Parathyroid adenoma (tissue), 2 donors: ENCODE data around the gene EBF3.

ENCODE experiments used
- H2AFZ ChIP-seq: fragments of 300-600 bp; sonication (generic); one replicate; pipeline ENCODE4 v1.7.0; 2017; ENCODE audit warnings: antibody characterized with exemption, mild to moderate bottlenecking
- H3K27ac ChIP-seq: fragments of 300-600 bp; sonication (generic); one replicate; pipeline ENCODE4 v1.7.0; 2017
- H3K27me3 ChIP-seq: fragments of 300-600 bp; sonication (generic); one replicate; pipeline ENCODE4 v1.7.0; 2017; ENCODE audit warnings: low read length; ENCODE audit not compliant: control insufficient read depth, insufficient read depth
- H3K36me3 ChIP-seq: fragments of 300-600 bp; sonication (generic); one replicate; pipeline ENCODE4 v1.7.0; 2017; ENCODE audit warnings: low read length; ENCODE audit not compliant: control insufficient read depth, insufficient read depth
- H3K4me1 ChIP-seq: fragments of 300-600 bp; sonication (generic); one replicate; pipeline ENCODE4 v1.7.0; 2017; ENCODE audit warnings: control low read depth
- H3K4me2 ChIP-seq: fragments of 300-600 bp; sonication (generic); one replicate; pipeline ENCODE4 v1.7.0; 2017; ENCODE audit warnings: low read length
- H3K4me3 ChIP-seq: fragments of 300-600 bp; sonication (generic); one replicate; pipeline ENCODE4 v1.7.0; 2017; ENCODE audit warnings: low read depth, low read length
- H3K79me2 ChIP-seq: fragments of 300-600 bp; sonication (generic); one replicate; pipeline ENCODE4 v1.7.0; 2017; ENCODE audit warnings: control low read depth
- H3K9ac ChIP-seq: fragments of 300-600 bp; sonication (generic); one replicate; pipeline ENCODE4 v1.7.0; 2017; ENCODE audit warnings: mild to moderate bottlenecking
- H3K9me3 ChIP-seq: fragments of 300-600 bp; sonication (generic); one replicate; pipeline ENCODE4 v1.7.0; 2017; ENCODE audit warnings: low read length; ENCODE audit not compliant: control insufficient read depth
- TF ChIP-seq, protein P1 (sequence below): fragments of 300-600 bp; sonication (generic); IDR thresholded peaks from one replicate; pipeline ENCODE4 v1.7.0; 2017; ENCODE audit warnings: antibody characterized with exemption, mild to moderate bottlenecking
- donor health status: primary hyperparathyroidism.

Gene EBF3

DNA sequence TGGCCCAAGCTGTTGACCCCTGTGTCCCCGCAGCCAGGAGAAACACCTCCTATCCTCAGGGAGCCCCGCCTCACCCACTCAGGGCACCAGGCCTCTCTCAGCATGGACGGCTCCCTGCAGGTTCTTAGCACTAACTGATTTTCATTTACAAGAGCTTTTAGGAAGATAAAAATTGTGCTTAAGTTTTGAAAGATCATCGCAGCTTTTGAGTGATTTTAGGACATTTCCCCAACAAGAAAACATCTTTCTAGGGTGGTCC, 22.1 kb downstream of the EBF3 start:
- Histone ChIP-seq H3K79me2 (no peaks in the 10 kb centered on the region), H3K27me3 (no peaks in the 10 kb centered on the region)

DNA sequence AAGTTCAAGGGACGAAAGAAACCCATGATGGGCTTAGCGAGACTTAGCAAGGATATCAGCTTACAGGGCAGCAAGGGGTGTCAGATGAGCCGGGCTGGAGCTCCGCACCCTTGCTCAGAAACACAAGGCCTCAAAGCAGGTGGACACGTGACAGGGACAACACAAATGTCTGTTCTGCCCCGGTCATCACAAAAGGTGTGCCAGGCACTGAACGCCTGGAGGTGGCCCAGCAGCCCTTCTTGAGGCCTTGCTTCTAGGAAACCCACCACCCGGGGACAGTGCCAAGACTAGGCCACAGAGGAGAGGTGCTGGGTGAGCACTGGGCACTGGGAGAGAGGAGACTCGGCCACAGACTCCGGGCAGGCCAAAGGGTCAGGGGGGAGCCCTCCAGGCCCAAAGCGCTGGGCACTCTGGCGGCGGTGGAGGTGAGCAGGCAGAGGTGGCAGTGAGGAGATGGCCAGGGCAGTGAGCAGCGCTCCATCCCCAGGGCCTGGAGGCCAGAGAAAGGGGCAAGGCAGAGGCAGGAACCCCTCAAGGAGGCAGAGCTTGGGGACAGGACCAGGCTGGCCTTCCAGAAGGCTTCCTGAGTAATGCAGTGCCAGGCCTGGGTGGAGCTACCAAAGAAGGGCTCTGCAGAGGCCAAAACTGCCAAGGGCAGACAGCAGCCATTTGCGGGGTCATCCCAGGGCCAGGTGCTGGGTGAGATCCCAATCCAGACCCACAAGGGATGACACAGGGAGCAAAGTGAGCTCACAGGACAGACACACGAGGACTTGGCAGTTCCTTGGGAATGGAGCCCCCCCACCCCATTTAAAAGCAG, 22.7 kb downstream of the EBF3 start:
- no peaks in the 10 kb centered on the region for H3K9me3 ChIP-seq
- H3K4me2 ChIP-seq: no peak overlapping the region
- H3K4me1 ChIP-seq: no peaks in the 10 kb centered on the region
- H3K36me3 ChIP-seq: no peaks in the 10 kb centered on the region
- no peak overlapping the region for H3K4me3 ChIP-seq
- H3K79me2 ChIP-seq: no peaks in the 10 kb centered on the region
- no peak overlapping the region for H3K27ac ChIP-seq
- H3K9ac ChIP-seq: no peak overlapping the region
- TF ChIP-seq, protein P1, sequence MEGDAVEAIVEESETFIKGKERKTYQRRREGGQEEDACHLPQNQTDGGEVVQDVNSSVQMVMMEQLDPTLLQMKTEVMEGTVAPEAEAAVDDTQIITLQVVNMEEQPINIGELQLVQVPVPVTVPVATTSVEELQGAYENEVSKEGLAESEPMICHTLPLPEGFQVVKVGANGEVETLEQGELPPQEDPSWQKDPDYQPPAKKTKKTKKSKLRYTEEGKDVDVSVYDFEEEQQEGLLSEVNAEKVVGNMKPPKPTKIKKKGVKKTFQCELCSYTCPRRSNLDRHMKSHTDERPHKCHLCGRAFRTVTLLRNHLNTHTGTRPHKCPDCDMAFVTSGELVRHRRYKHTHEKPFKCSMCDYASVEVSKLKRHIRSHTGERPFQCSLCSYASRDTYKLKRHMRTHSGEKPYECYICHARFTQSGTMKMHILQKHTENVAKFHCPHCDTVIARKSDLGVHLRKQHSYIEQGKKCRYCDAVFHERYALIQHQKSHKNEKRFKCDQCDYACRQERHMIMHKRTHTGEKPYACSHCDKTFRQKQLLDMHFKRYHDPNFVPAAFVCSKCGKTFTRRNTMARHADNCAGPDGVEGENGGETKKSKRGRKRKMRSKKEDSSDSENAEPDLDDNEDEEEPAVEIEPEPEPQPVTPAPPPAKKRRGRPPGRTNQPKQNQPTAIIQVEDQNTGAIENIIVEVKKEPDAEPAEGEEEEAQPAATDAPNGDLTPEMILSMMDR: no peak
- H2AFZ ChIP-seq: no peak overlapping the region
- no peaks in the 10 kb centered on the region for H3K27me3 ChIP-seq

More for the DNA sequence above, 22.1 kb downstream of the EBF3 start:
- H2AFZ ChIP-seq: no peak overlapping the region
- TF ChIP-seq, protein P1: no peak
- no peaks in the 10 kb centered on the region for H3K9me3 ChIP-seq
- H3K9ac ChIP-seq: no peak overlapping the region
- H3K4me1 ChIP-seq: no peaks in the 10 kb centered on the region
- H3K4me3 ChIP-seq: no peak overlapping the region
- H3K4me2 ChIP-seq: no peak overlapping the region
- no peaks in the 10 kb centered on the region for H3K36me3 ChIP-seq
- no peak overlapping the region for H3K27ac ChIP-seq

DNA sequence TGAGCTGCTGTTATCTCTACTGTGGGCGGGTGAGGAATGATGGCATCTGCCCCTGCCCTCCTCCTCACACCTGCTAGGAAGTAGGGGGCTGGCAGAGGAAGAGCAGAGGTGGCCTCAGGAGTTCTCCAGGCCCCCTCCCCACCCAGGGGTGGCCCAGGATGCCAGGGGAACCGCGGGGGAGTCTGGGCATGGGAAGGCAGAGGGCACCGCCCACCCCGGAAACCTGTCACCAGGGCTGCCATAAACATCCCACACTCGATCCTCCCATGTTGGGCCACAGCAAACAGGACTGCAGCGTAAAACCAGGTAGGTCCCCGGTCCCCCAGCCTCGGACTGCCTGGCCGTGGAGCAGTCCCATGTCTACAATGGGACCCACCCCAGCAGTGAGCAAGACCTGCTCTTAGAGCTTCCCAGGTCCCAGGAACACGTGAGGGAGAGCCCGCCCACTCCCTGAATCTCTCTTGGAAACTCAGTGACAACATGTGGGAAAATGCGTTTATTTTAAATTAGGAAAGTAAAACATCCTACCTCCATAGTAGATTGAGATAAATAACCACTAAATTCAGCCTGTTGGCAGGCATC, 23.4 kb downstream of the EBF3 start:
- TF ChIP-seq, protein P1: no peak
- no peak overlapping the region for H3K4me2 ChIP-seq
- no peaks in the 10 kb centered on the region for H3K27me3 ChIP-seq
- no peak overlapping the region for H3K9ac ChIP-seq
- H3K9me3 ChIP-seq: no peaks in the 10 kb centered on the region
- H2AFZ ChIP-seq: no peak overlapping the region
- H3K4me3 ChIP-seq: no peak overlapping the region
- no peaks in the 10 kb centered on the region for H3K36me3 ChIP-seq
- no peaks in the 10 kb centered on the region for H3K4me1 ChIP-seq
- H3K27ac ChIP-seq: no peak overlapping the region
- H3K79me2 ChIP-seq: no peaks in the 10 kb centered on the region

DNA sequence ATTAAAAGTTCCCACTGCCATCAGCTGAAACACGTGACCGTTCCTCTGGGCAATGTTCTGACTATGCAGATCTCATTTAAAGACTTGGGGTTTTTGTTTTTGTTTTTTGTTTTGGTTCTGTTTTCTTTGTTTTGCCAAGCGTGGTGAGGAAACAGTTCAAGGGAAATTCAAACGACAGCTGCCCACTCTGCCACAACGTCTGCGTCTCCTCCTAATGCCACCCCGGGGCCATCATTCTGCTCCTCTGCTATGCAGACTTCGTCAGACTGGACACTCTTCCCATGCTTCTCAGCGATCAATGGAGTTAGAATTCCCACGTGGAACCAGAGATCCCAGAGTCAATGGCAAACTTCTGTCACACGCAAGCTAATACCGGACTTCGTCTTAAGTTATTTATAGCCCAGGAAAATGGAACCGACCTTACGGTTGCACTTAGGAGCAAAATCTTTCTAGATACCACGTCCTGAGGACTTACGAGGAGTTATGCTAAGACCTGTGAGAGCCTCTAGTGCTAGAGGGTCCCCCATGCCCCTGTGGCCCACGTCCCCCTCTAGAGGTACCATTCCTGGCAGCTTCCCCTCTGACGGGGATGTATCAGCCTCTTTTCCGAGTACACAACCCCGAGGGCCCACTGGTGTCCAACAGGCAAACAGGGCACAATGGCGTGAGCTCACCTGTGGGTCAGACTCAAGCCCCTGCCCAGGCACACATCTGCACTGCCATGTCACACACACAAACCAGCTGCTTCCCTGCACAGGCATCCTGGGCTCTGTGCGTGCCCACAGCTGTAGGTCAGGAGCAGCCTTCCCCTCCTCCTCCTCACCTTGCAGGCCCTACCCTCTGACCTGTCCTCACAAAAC, 24.4 kb downstream of the EBF3 start:
- Histone ChIP-seq H3K4me2 (no peak overlapping the region), H3K36me3 (no peaks in the 10 kb centered on the region), H3K4me1 (no peaks in the 10 kb centered on the region), H3K9me3 (no peaks in the 10 kb centered on the region), H2AFZ (no peak overlapping the region), H3K27me3 (no peaks in the 10 kb centered on the region), H3K4me3 (no peak overlapping the region), H3K9ac (no peak overlapping the region), H3K27ac (no peak overlapping the region), H3K79me2 (no peaks in the 10 kb centered on the region)
- TF ChIP-seq, protein P1: no peak
